ENCODE measurements around the gene GLT1D1. TPM values are rescaled to one million over a fixed set of nuclear protein-coding genes. Genes with fewer than 3 reads are reported as not detected.

GLT1D1 gene
- total RNA-seq, 2 donors from 2014 or later: 0.07 to 0.60 TPM

GRCh38 chr12:129028844-129029243, 175.6 kb downstream of the GLT1D1 start:
- DNase-seq (ENCODE audit: low spot score in 2 of 2) (no peak), ATAC-seq (no peak)
- Mint-ChIP-seq H3K9me3 (peaks cover 5% of the 10 kb centered on the region in 2 donors), H3K27ac (no peak overlapping the region), H3K36me3 (no peaks in the 10 kb centered on the region)

Other genes with a start within 250 kb of the GLT1D1 start
- 10 to 100 TPM; 22.7 to 28.8 TPM for gene SLC15A4, start 29.5 kb upstream of the GLT1D1 start, total RNA-seq

All from activated naive CD4-positive, alpha-beta T cell treated with anti-CD3 and anti-CD28 coated beads, Interleukin-2, amount 50 U/mL, for 72 hours (primary cell).